Measurements from ENCODE around the gene MAD1L1. TPM values are rescaled to one million over a fixed set of nuclear protein-coding genes. Genes with fewer than 3 reads are reported as not detected.

Gene MAD1L1
- total and polyA plus RNA-seq, 2 experiments from 2014 or later, result 38.2 to 69.8 TPM

GRCh38 chr7:2237109-2237602 is 4.4 kb upstream of the MAD1L1 start:
- 88 to 89% methylated on average over 12 of the region's 12 CpGs for WGBS, 2 experiments (ENCODE audit: low coverage in 1 of 2, low lambda C conversion rate in 2 of 2, missing lambda C conversion rate in 2 of 2)
- Histone ChIP-seq H2AFZ (no peak overlapping the region), H3K9ac (no peak overlapping the region), H3K79me2 (ENCODE audit: insufficient read depth) (peaks cover 51% of the 10 kb centered on the region), H3K27me3 (replicated peaks; ENCODE audit: insufficient read depth) (no peaks in the 10 kb centered on the region), H3K36me3 (ENCODE audit: low read depth) (peaks cover 28% of the 10 kb centered on the region; the same call in 1 of the 2 replicates), H3K27ac (no peak overlapping the region), H3F3A (ENCODE audit: insufficient read depth) (peaks cover 22% of the 10 kb centered on the region), H4K20me1 (ENCODE audit: insufficient read depth) (no peaks in the 10 kb centered on the region), H3K9me3 (ENCODE audit: low read depth) (no peaks in the 10 kb centered on the region), H3K4me1 (ENCODE audit: insufficient read depth) (peaks cover 7% of the 10 kb centered on the region; the same call in 1 of the 2 replicates), H3K4me3 (no peak overlapping the region), H3K4me2 (ENCODE audit: unreplicated experiment) (no peak overlapping the region), H3K9me2 (ENCODE audit: insufficient read depth) (no peaks in the 10 kb centered on the region)
- no peak for DNase-seq
- no peak for TF ChIP-seq EZH2 (IDR thresholded peaks at IDR 0.05; ENCODE audit: insufficient read depth, poor library complexity, severe bottlenecking)
- no peak for TF ChIP-seq EZH2phosphoT487 (IDR thresholded peaks at IDR 0.05; ENCODE audit: insufficient read depth, low read depth)
- in situ Hi-C loops (cut with MboI), result no loop called here

- Histone ChIP-seq H3F3A (ENCODE audit: insufficient read depth) (peaks cover 22% of the 10 kb centered on the region), H3K9ac (peak overlapping the region; percentile 92), H3K79me2 (ENCODE audit: insufficient read depth) (peaks cover 54% of the 10 kb centered on the region), H3K27ac (peak overlapping the region; percentile 52; the same call in 1 of the 2 replicates), H4K20me1 (ENCODE audit: insufficient read depth) (no peaks in the 10 kb centered on the region), H3K9me2 (ENCODE audit: insufficient read depth) (no peaks in the 10 kb centered on the region), H3K4me2 (ENCODE audit: unreplicated experiment) (no peak overlapping the region), H2AFZ (no peak overlapping the region), H3K4me3 (no peak overlapping the region), H3K36me3 (ENCODE audit: low read depth) (peaks cover 28% of the 10 kb centered on the region; the same call in 1 of the 2 replicates), H3K27me3 (replicated peaks; ENCODE audit: insufficient read depth) (no peaks in the 10 kb centered on the region), H3K4me1 (ENCODE audit: insufficient read depth) (peaks cover 17% of the 10 kb centered on the region; the same call in 1 of the 2 replicates), H3K9me3 (ENCODE audit: low read depth) (no peaks in the 10 kb centered on the region)
- in situ Hi-C loops (cut with MboI), result no loop called here
- no peak for DNase-seq
- TF ChIP-seq EZH2phosphoT487 (IDR thresholded peaks at IDR 0.05; ENCODE audit: insufficient read depth, low read depth) (no peak), EZH2 (IDR thresholded peaks at IDR 0.05; ENCODE audit: insufficient read depth, poor library complexity, severe bottlenecking) (no peak)
- 90 to 93% methylated on average over 3 of the region's 3 CpGs for WGBS, 2 experiments (ENCODE audit: low coverage in 1 of 2, low lambda C conversion rate in 2 of 2, missing lambda C conversion rate in 2 of 2)
Observed at GRCh38 chr7:2233926-2234325, 1.2 kb upstream of the MAD1L1 start.

- no peaks in the 10 kb centered on the region for H3K9me3 ChIP-seq (ENCODE audit: low read depth)
- peak overlapping the region; percentile 94 for H3K4me2 ChIP-seq (ENCODE audit: unreplicated experiment)
- H3K79me2 ChIP-seq (ENCODE audit: insufficient read depth), result peaks cover 67% of the 10 kb centered on the region
- peaks cover 22% of the 10 kb centered on the region for H3F3A ChIP-seq (ENCODE audit: insufficient read depth)
- TF ChIP-seq EZH2 (IDR thresholded peaks at IDR 0.05; ENCODE audit: insufficient read depth, poor library complexity, severe bottlenecking) (no peak), EZH2phosphoT487 (IDR thresholded peaks at IDR 0.05; ENCODE audit: insufficient read depth, low read depth) (no peak)
- no peaks in the 10 kb centered on the region for H3K9me2 ChIP-seq (ENCODE audit: insufficient read depth)
- in situ Hi-C loops (cut with MboI), result no loop called here
- WGBS, 2 experiments (ENCODE audit: low coverage in 1 of 2, low lambda C conversion rate in 2 of 2, missing lambda C conversion rate in 2 of 2), result 1 to 2% methylated on average over 38 to 42 of the region's 46 CpGs
- peak; percentile 59 for DNase-seq
- H3K4me1 ChIP-seq (ENCODE audit: insufficient read depth), result peaks cover 17% of the 10 kb centered on the region; the same call in 1 of the 2 replicates
- H3K27ac ChIP-seq, result peak overlapping the region; percentile 52
- peak overlapping the region; percentile 92 for H3K9ac ChIP-seq
- H3K36me3 ChIP-seq (ENCODE audit: low read depth), result peaks cover 18% of the 10 kb centered on the region; the same call in 1 of the 2 replicates
- peak overlapping the region; percentile 81 for H3K4me3 ChIP-seq
- H2AFZ ChIP-seq, result peak overlapping the region; percentile 75
- no peaks in the 10 kb centered on the region for H4K20me1 ChIP-seq (ENCODE audit: insufficient read depth)
- no peaks in the 10 kb centered on the region for H3K27me3 ChIP-seq (replicated peaks; ENCODE audit: insufficient read depth)
Observed at GRCh38 chr7:2231992-2232765, 566 bp downstream of the MAD1L1 start.

- Histone ChIP-seq H3K4me2 (ENCODE audit: unreplicated experiment) (peak overlapping the region; percentile 94), H3K4me3 (no peak overlapping the region), H4K20me1 (ENCODE audit: insufficient read depth) (no peaks in the 10 kb centered on the region), H3K9ac (peak overlapping the region; percentile 92), H3K27ac (no peak overlapping the region), H2AFZ (no peak overlapping the region), H3K9me3 (ENCODE audit: low read depth) (no peaks in the 10 kb centered on the region), H3K36me3 (ENCODE audit: low read depth) (peaks cover 15% of the 10 kb centered on the region; the same call in 1 of the 2 replicates), H3K27me3 (replicated peaks; ENCODE audit: insufficient read depth) (no peaks in the 10 kb centered on the region), H3F3A (ENCODE audit: insufficient read depth) (peaks cover 22% of the 10 kb centered on the region), H3K79me2 (ENCODE audit: insufficient read depth) (peaks cover 63% of the 10 kb centered on the region), H3K4me1 (ENCODE audit: insufficient read depth) (peaks cover 17% of the 10 kb centered on the region; the same call in 1 of the 2 replicates), H3K9me2 (ENCODE audit: insufficient read depth) (no peaks in the 10 kb centered on the region)
- WGBS, 2 experiments (ENCODE audit: low coverage in 1 of 2, low lambda C conversion rate in 2 of 2, missing lambda C conversion rate in 2 of 2), result 73 to 76% methylated on average over 9 of the region's 9 CpGs
- in situ Hi-C loops (cut with MboI), result no loop called here
- no peak for TF ChIP-seq EZH2phosphoT487 (IDR thresholded peaks at IDR 0.05; ENCODE audit: insufficient read depth, low read depth)
- no peak for TF ChIP-seq EZH2 (IDR thresholded peaks at IDR 0.05; ENCODE audit: insufficient read depth, poor library complexity, severe bottlenecking)
- no peak for DNase-seq
Observed at GRCh38 chr7:2230882-2231281, 1.9 kb downstream of the MAD1L1 start.
